Neural progenitor cell (in vitro differentiated cells): ENCODE results near the gene CST9.
"Not testable (repeated sequence)": the region's sequence is repeated elsewhere in the genome, so short reads cannot be mapped to it uniquely, and the experiment has no call there.

Source experiments
- CTCF ChIP-seq: fragments of 200-600 bp; sonication (generic); IDR thresholded peaks from 2 replicates; pipeline ENCODE4 v1.5.1; 2017; ENCODE audit warnings: antibody characterized with exemption, mild to moderate bottlenecking
- EZH2 ChIP-seq: fragments of 200-600 bp; sonication (generic); IDR thresholded peaks from 2 replicates; pipeline ENCODE4 v1.6.1; 2017; ENCODE audit warnings: antibody characterized with exemption, mild to moderate bottlenecking, moderate library complexity
- EZH2phosphoT487 ChIP-seq: fragments of 200-600 bp; sonication (generic); IDR thresholded peaks from 2 replicates; pipeline ENCODE4 v1.6.1; 2017; ENCODE audit warnings: antibody characterized with exemption

DNA sequence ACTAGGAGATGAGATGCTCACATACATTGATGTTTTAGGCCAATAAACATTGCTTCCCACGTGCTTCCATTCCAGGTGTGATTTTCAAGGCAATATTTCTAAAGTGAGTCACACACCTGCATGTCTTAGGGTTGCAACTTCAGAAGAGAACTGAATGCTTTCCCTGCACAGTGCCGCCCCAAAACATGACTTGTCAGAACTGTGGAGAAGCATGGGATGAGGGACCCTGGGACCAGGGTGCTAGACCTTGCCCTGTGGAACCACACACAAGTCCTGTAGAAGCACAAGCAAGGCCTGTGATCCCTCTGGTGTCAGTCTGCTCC lies 30.0 kb upstream of the CST9 start:
- not testable (repeated sequence) for TF ChIP-seq CTCF, EZH2phosphoT487, EZH2
